HCT116 (cell line): Measurements from ENCODE around the gene PRMT7. TPM values are rescaled to one million over a fixed set of nuclear protein-coding genes. Genes with fewer than 3 reads are reported as not detected.

ENCODE experiments used
- ATAC-seq: fragments of 200-7000 bp; cut with Tn5 transposase; 2 replicates; pipeline ENCODE4 v1.9.1; 2020; ENCODE audit warnings: mild to moderate bottlenecking, moderate library complexity
- BruUV-seq: library from RNA; stranded (reverse); fragments of 400-500 nt; replicated peaks from 2 replicates; lab custom pipeline; 2021; lab: Mats Ljungman, UMichigan
- CTCF ChIA-PET: fragments of 300-600 bp; sonication (Branson Sonifier 250); formaldehyde crosslinking; loops from one replicate; lab custom pipeline; 2021; ENCODE audit warnings: antibody characterized with exemption; lab: Charles Lee
- POLR2A ChIA-PET: fragments of 300-600, 350-600 bp; sonication (Branson Sonifier 250); formaldehyde crosslinking; loops from one replicate; lab custom pipeline; 2021; ENCODE audit warnings: antibody characterized with exemption; lab: Charles Lee
- RAD21 ChIA-PET, 2 experiments: fragments of 300-600 bp; sonication (Branson Sonifier 250); formaldehyde crosslinking; loops; one replicate each; lab custom pipeline; 2023; ENCODE audit warnings: low total read pairs in 2 of 2; ENCODE audit not compliant: uncharacterized antibody in 2 of 2, unreplicated experiment in 2 of 2, low non-redundant PET in 1 of 2; lab: Charles Lee
- DNase-seq: peaks from one replicate; pipeline ENCODE4 v3.0.0-alpha.2; 2010; ENCODE audit warnings: low read depth, low spot score
- H2AFZ ChIP-seq: fragments of 200-600 bp; shearing (Covaris generic), sonication (generic); 2 replicates; pipeline ENCODE4 v1.6.1; 2017; ENCODE audit warnings: low read depth, mixed run types, mixed read lengths, antibody characterized with exemption, low read length; ENCODE audit not compliant: poor library complexity, severe bottlenecking
- H3K27ac ChIP-seq: 2 replicates; pipeline ENCODE4 v1.5.1; 2012; ENCODE audit warnings: low read depth, low read length
- H3K27me3 ChIP-seq: fragments of 200-600 bp; sonication (generic); 2 replicates; pipeline ENCODE4 v1.6.1; 2016; ENCODE audit warnings: mixed run types, low read length, mixed read lengths; ENCODE audit not compliant: insufficient read depth
- H3K36me3 ChIP-seq, 2 experiments: fragments of 200-500 bp in 1 of 2; fragments of 200-600 bp in 1 of 2; sonication (Bioruptor generic) in 1 of 2; sonication (generic) in 1 of 2; 2 replicates each; pipeline versions ENCODE4 v1.5.1 to v1.6.1; 2014 to 2016; ENCODE audit warnings: low read length in 2 of 2, inconsistent platforms in 1 of 2, mixed read lengths in 1 of 2, mixed run types in 1 of 2; ENCODE audit not compliant: insufficient read depth in 2 of 2, control insufficient read depth in 1 of 2
- H3K4me1 ChIP-seq, 2 experiments: fragments of 200-600 bp in 1 of 2; sonication (generic) in 1 of 2; 2 replicates each; pipeline versions ENCODE4 v1.5.1 to v1.6.1; 2012 to 2017; ENCODE audit warnings: low read length in 2 of 2, inconsistent platforms in 1 of 2, mild to moderate bottlenecking in 1 of 2, mixed read lengths in 1 of 2, mixed run types in 1 of 2, moderate library complexity in 1 of 2; ENCODE audit not compliant: insufficient read depth in 2 of 2, control insufficient read depth in 1 of 2
- H3K4me2 ChIP-seq: fragments of 200-600 bp; sonication (generic); 2 replicates; pipeline ENCODE4 v1.6.1; 2017; ENCODE audit warnings: mixed run types, low read length, mixed read lengths
- H3K4me3 ChIP-seq, 2 experiments: fragments of 200-600 bp in 1 of 2; sonication (generic) in 1 of 2; replicated peaks in 1 of 2; 2 replicates each; pipeline ENCODE4 v1.5.1; 2011 to 2016; ENCODE audit warnings: low read length in 2 of 2, control low read depth in 1 of 2, low read depth in 1 of 2, mild to moderate bottlenecking in 1 of 2, mixed read lengths in 1 of 2, mixed run types in 1 of 2
- H3K79me2 ChIP-seq: fragments of 200-600 bp; sonication (generic); 2 replicates; pipeline ENCODE4 v1.6.1; 2017; ENCODE audit warnings: mild to moderate bottlenecking, mixed run types, low read length, moderate library complexity, mixed read lengths; ENCODE audit not compliant: insufficient read depth
- H3K9ac ChIP-seq: fragments of 200-600 bp; sonication (generic); 2 replicates; pipeline ENCODE4 v1.6.1; 2016; ENCODE audit warnings: low read length, mixed read lengths
- H3K9me2 ChIP-seq: fragments of 200-600 bp; sonication (generic), shearing (Covaris generic); 2 replicates; pipeline ENCODE4 v1.6.1; 2017; ENCODE audit warnings: mixed run types, mild to moderate bottlenecking, moderate library complexity; ENCODE audit not compliant: insufficient read depth
- H3K9me3 ChIP-seq, 2 experiments: fragments of 200-500 bp in 1 of 2; fragments of 200-600 bp in 1 of 2; sonication (Bioruptor generic) in 1 of 2; sonication (generic) in 1 of 2; 2 replicates each; pipeline ENCODE4 v1.6.1; 2014 to 2017; ENCODE audit warnings: low read length in 2 of 2, mixed read lengths in 2 of 2, inconsistent platforms in 1 of 2, low read depth in 1 of 2, mild to moderate bottlenecking in 1 of 2, mixed run types in 1 of 2, moderate library complexity in 1 of 2; ENCODE audit not compliant: control insufficient read depth in 1 of 2, insufficient read depth in 1 of 2
- H4K20me1 ChIP-seq: fragments of 200-600 bp; sonication (generic), shearing (Covaris generic); 2 replicates; pipeline ENCODE4 v1.6.1; 2017; ENCODE audit warnings: mixed run types, mild to moderate bottlenecking, moderate library complexity; ENCODE audit not compliant: insufficient read depth
- JUND ChIP-seq: IDR thresholded peaks from 2 replicates; pipeline ENCODE4 v1.6.1; 2012
- POLR2A ChIP-seq: IDR thresholded peaks from 2 replicates; pipeline ENCODE4 v1.7.0; 2011; ENCODE audit warnings: borderline replicate concordance; ENCODE audit not compliant: insufficient read depth, insufficient read length; ENCODE audit errors: extremely low read depth
- REST ChIP-seq: IDR thresholded peaks from 2 replicates; pipeline ENCODE4 v1.6.1; 2012; ENCODE audit warnings: low read depth
- SIN3A ChIP-seq: IDR thresholded peaks from 2 replicates; pipeline ENCODE4 v1.6.1; 2012; ENCODE audit warnings: low read depth
- SRF ChIP-seq: IDR thresholded peaks from 2 replicates; pipeline ENCODE4 v1.6.1; 2012; ENCODE audit warnings: low read depth
- TCF7L2 ChIP-seq: IDR thresholded peaks from 2 replicates; pipeline ENCODE4 v1.7.0; 2011; ENCODE audit warnings: borderline replicate concordance, inconsistent platforms; ENCODE audit not compliant: insufficient read depth, insufficient read length; ENCODE audit errors: extremely low read depth
- ZFX ChIP-seq: fragments of 450-650 bp; IDR thresholded peaks from 2 replicates; pipeline ENCODE4 v1.6.1; 2017
- ZNF274 ChIP-seq: fragments of 200-500 bp; sonication (Bioruptor generic); IDR thresholded peaks from 2 replicates; pipeline ENCODE4 v1.6.1; 2014; ENCODE audit warnings: mild to moderate bottlenecking, low read depth, low read length, inconsistent platforms
- intact Hi-C: fragments of 100-400 bp; cut with micrococcal nuclease; formaldehyde crosslinking; loops from 2 replicates; pipeline ENCODE4 v1.10.0; 2022
- total RNA-seq: library from RNA; stranded (reverse); gene quantifications from one replicate; pipeline ENCODE4 v1.2.1, GENCODE V29; 2021; ENCODE audit not compliant: unreplicated experiment
- TF ChIP-seq, protein P1 (sequence below): IDR thresholded peaks from 2 replicates; pipeline ENCODE4 v1.6.1; 2012

PRMT7 gene
- total RNA-seq, 1 experiment from 2014 or later = 34.4 TPM

DNA sequence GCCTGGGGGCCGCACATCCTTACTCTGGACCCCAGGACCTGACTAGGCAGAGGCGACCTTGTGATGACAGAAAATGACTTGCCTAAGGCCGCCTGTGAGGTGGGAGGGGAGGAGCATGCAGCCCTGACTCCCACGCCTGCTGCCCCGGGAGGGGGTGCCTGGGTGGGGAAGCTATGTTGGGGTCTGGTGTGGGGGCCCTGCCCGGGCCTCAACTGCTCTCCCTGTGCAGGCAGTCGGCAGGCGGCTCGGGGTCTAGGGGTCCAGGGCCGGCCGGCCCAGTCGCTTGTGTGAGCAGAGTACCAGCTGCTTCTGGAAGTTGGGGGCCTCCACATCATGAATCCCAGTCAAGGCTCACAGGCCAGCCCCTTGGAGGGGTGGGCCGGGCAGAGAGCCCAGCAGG, 48.1 kb downstream of the PRMT7 start:
- Histone ChIP-seq H3K9ac (no peak overlapping the region), H3K9me2 (no peaks in the 10 kb centered on the region), H4K20me1 (no peaks in the 10 kb centered on the region), H3K79me2 (no peaks in the 10 kb centered on the region), H3K27me3 (no peaks in the 10 kb centered on the region), H3K4me1 (no peaks in the 10 kb centered on the region), H3K4me2 (no peak overlapping the region), H3K36me3 (peaks cover 0 to 4% of the 10 kb centered on the region in 2 experiments; a peak in 2 of 4 replicates), H3K4me3 (no peak overlapping the region), H3K9me3 (no peaks in the 10 kb centered on the region), H2AFZ (no peak overlapping the region), H3K27ac (no peak overlapping the region)
- no TSS peak for BruUV-seq
- CTCF ChIA-PET = no interaction called here
- no peak for DNase-seq
- RAD21 ChIA-PET = no interaction called here
- no peak for TF ChIP-seq ZNF274
- no peak for TF ChIP-seq REST
- no peak for TF ChIP-seq POLR2A
- no peak for TF ChIP-seq JUND
- no peak for TF ChIP-seq SIN3A
- TF ChIP-seq ZFX = no peak
- no peak for TF ChIP-seq SRF
- TF ChIP-seq, protein P1, sequence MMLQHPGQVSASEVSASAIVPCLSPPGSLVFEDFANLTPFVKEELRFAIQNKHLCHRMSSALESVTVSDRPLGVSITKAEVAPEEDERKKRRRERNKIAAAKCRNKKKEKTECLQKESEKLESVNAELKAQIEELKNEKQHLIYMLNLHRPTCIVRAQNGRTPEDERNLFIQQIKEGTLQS = no peak
- no peak for TF ChIP-seq TCF7L2
- ATAC-seq = no peak
- intact Hi-C loops = no loop called here
- POLR2A ChIA-PET = no interaction called here
